Thyroid gland (tissue), 4 donors: ENCODE results near the gene DLG2.

Source experiments
- CTCF ChIP-seq, 6 experiments: fragments of 200-600 bp in 3 of 6; fragments of 450-650 bp in 3 of 6; sonication (generic) in 3 of 6; IDR thresholded peaks; one replicate each; pipeline ENCODE4 v1.5.1; 2016 to 2019; ENCODE audit warnings: antibody characterized with exemption in 6 of 6, mild to moderate bottlenecking in 2 of 6, inconsistent platforms in 1 of 6, moderate library complexity in 1 of 6
- POLR2A ChIP-seq, 2 donors: fragments of 450-650 bp; IDR thresholded peaks; one replicate each; pipeline ENCODE4 v1.6.1; 2017; ENCODE audit warnings: antibody characterized with exemption in 2 of 2, mild to moderate bottlenecking in 2 of 2, moderate library complexity in 1 of 2

- TF ChIP-seq CTCF (IDR thresholded peaks at IDR 0.05) (no peak), POLR2A (IDR thresholded peaks at IDR 0.05) (no peak)
Observed at GRCh38 chr11:85313741-85314140, 313.4 kb downstream of the DLG2 start.
